Measurements from ENCODE around the gene NAPSA. TPM values are rescaled to one million over a fixed set of nuclear protein-coding genes. Genes with fewer than 3 reads are reported as not detected.

The NAPSA gene
- total RNA-seq = 1.6 TPM

GRCh38 chr19:50365434-50366306, at the start of gene NAPSA:
Gene NAPSA (minus strand): TSS chr19:50365639. CDS start chr19:50365621, 18 bp downstream.
- Histone ChIP-seq H3K4me3 (no peak within 1 kb of the TSS), H3K36me3 (no peaks in the 10 kb centered on the region), H3K27ac (no peak within 1 kb of the TSS), H3K9me3 (no peaks in the 10 kb centered on the region), H3K27me3 (no peaks in the 10 kb centered on the region), H3K4me1 (no peaks in the 10 kb centered on the region)
- intact Hi-C loops (cut with DNase I) = loop anchor here (5.0 kb wide), 1 partner anchor 147 kb away; the partner anchor contains the start of genes ASPDH and JOSD2
- TF ChIP-seq, protein P1, sequence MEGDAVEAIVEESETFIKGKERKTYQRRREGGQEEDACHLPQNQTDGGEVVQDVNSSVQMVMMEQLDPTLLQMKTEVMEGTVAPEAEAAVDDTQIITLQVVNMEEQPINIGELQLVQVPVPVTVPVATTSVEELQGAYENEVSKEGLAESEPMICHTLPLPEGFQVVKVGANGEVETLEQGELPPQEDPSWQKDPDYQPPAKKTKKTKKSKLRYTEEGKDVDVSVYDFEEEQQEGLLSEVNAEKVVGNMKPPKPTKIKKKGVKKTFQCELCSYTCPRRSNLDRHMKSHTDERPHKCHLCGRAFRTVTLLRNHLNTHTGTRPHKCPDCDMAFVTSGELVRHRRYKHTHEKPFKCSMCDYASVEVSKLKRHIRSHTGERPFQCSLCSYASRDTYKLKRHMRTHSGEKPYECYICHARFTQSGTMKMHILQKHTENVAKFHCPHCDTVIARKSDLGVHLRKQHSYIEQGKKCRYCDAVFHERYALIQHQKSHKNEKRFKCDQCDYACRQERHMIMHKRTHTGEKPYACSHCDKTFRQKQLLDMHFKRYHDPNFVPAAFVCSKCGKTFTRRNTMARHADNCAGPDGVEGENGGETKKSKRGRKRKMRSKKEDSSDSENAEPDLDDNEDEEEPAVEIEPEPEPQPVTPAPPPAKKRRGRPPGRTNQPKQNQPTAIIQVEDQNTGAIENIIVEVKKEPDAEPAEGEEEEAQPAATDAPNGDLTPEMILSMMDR (IDR thresholded peaks at IDR 0.05) = no peak
- DNase-seq (ENCODE audit: low spot score in 2 of 2) = no peak

GRCh38 chr19:50413531-50413930, 48.1 kb upstream of the NAPSA start:
- DNase-seq (ENCODE audit: low spot score in 2 of 2) = no peak
- intact Hi-C loops (cut with DNase I) = no loop called here
- TF ChIP-seq, protein P1 (IDR thresholded peaks at IDR 0.05) = no peak
- Histone ChIP-seq H3K36me3 (peaks cover 2 to 12% of the 10 kb centered on the region in 2 donors), H3K27ac (no peak overlapping the region), H3K4me1 (peaks cover 0 to under 1% of the 10 kb centered on the region in 2 donors), H3K4me3 (no peak overlapping the region), H3K27me3 (no peaks in the 10 kb centered on the region), H3K9me3 (no peaks in the 10 kb centered on the region)

- H3K4me1 ChIP-seq = no peaks in the 10 kb centered on the region
- TF ChIP-seq, protein P1 (IDR thresholded peaks at IDR 0.05) = no peak
- DNase-seq (ENCODE audit: low spot score in 2 of 2) = no peak
- intact Hi-C loops (cut with DNase I) = no loop called here
- no peak overlapping the region for H3K4me3 ChIP-seq
- no peaks in the 10 kb centered on the region for H3K9me3 ChIP-seq
- H3K27me3 ChIP-seq = no peaks in the 10 kb centered on the region
- no peak overlapping the region for H3K27ac ChIP-seq
- peaks cover 2 to 12% of the 10 kb centered on the region in 2 donors for H3K36me3 ChIP-seq
Measured at GRCh38 chr19:50413096-50413495, 47.7 kb upstream of the NAPSA start.

GRCh38 chr19:50412419-50412818, 47.0 kb upstream of the NAPSA start:
- Histone ChIP-seq H3K4me3 (no peak overlapping the region), H3K27ac (no peak overlapping the region), H3K9me3 (no peaks in the 10 kb centered on the region), H3K4me1 (no peaks in the 10 kb centered on the region), H3K27me3 (no peaks in the 10 kb centered on the region), H3K36me3 (peaks cover 2 to 12% of the 10 kb centered on the region in 2 donors)
- no peak for DNase-seq (ENCODE audit: low spot score in 2 of 2)
- intact Hi-C loops (cut with DNase I) = no loop called here
- TF ChIP-seq, protein P1 (IDR thresholded peaks at IDR 0.05) = no peak

DNA sequence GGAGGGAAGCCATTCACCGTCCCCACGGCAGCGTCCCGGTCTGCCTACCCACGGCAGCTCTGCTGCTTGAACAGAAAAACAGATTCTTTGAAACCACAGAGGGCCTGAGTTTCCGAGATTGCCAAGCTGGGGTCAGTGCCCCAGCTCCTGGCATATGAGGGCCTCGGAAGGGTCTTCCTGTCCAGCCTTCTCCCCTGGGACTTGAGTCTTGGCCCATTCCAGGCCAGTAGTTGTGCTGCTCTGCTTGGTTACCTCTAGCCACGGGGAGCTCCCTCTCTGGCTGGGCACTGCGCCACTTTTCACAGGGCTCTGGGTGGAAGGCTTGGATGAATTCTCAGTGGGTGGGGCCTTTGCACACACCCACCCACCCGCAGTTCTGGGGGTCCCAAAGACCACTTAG, 44.7 kb upstream of the NAPSA start:
- no peaks in the 10 kb centered on the region for H3K4me1 ChIP-seq
- H3K9me3 ChIP-seq = no peaks in the 10 kb centered on the region
- no peak for DNase-seq (ENCODE audit: low spot score in 2 of 2)
- no peak overlapping the region for H3K27ac ChIP-seq
- intact Hi-C loops (cut with DNase I) = no loop called here
- H3K4me3 ChIP-seq = no peak overlapping the region
- peaks cover 2 to 12% of the 10 kb centered on the region in 2 donors for H3K36me3 ChIP-seq
- no peaks in the 10 kb centered on the region for H3K27me3 ChIP-seq
- TF ChIP-seq, protein P1 (IDR thresholded peaks at IDR 0.05) = no peak

Measured in ascending aorta (tissue), 2 donors.